ENCODE results near the gene VMP1. TPM values are rescaled to one million over a fixed set of nuclear protein-coding genes. Genes with fewer than 3 reads are reported as not detected.

The VMP1 gene
- total and polyA plus RNA-seq, 4 donors, result 46.4 to 118 (median 71.6) TPM

GRCh38 chr17:59858932-59859331 is 151.5 kb downstream of the VMP1 start:
- no peak overlapping the region for H3K9ac ChIP-seq (ENCODE audit: low read depth in 1 of 2, low read length in 2 of 2)
- no peaks in the 10 kb centered on the region for H3K9me3 ChIP-seq (ENCODE audit: control insufficient read depth in 4 of 4, low read length in 3 of 4)
- no peaks in the 10 kb centered on the region for H3K4me1 ChIP-seq (ENCODE audit: control insufficient read depth in 4 of 4, insufficient read depth in 4 of 4, low read length in 3 of 4)
- no peak for DNase-seq (ENCODE audit: low spot score)
- H3K4me3 ChIP-seq (ENCODE audit: low read depth in 1 of 3, low read length in 3 of 3), result no peak overlapping the region
- 92% methylated on average over 3 of the region's 3 CpGs for WGBS
- TF ChIP-seq CTCF (IDR thresholded peaks at IDR 0.05; ENCODE audit: low read depth, low read length, missing input control), result no peak
- no peak for TF ChIP-seq RAD21 (IDR thresholded peaks at IDR 0.05)
- TF ChIP-seq EGR1 (IDR thresholded peaks at IDR 0.05; ENCODE audit: low read depth in 2 of 2), result no peak
- TF ChIP-seq HNF4A (conservative IDR thresholded peaks at IDR 0.05), result no peak
- TF ChIP-seq FOXA1 (IDR thresholded peaks at IDR 0.05), result no peak
- TF ChIP-seq JUND (IDR thresholded peaks at IDR 0.05), result no peak
- TF ChIP-seq HNF4G (IDR thresholded peaks at IDR 0.05), result no peak
- no peak for TF ChIP-seq SP1 (IDR thresholded peaks at IDR 0.05)
- TF ChIP-seq TAF1 (conservative IDR thresholded peaks at IDR 0.05), result no peak
- TF ChIP-seq GABPA (IDR thresholded peaks at IDR 0.05 in 1 of 2, conservative IDR thresholded peaks at IDR 0.05 in 1 of 2), result no peak
- TF ChIP-seq REST (IDR thresholded peaks at IDR 0.05), result no peak
- TF ChIP-seq MAX (IDR thresholded peaks at IDR 0.05), result no peak
- no peaks in the 10 kb centered on the region for H3K27me3 ChIP-seq (ENCODE audit: control insufficient read depth in 4 of 4, insufficient read depth in 4 of 4, low read length in 3 of 4)
- H3K36me3 ChIP-seq (ENCODE audit: control insufficient read depth in 4 of 4, insufficient read depth in 3 of 4, low read depth in 1 of 4, low read length in 3 of 4), result peaks cover 0 to 13% (median 8%) of the 10 kb centered on the region in 4 donors
- H3K27ac ChIP-seq (ENCODE audit: low read depth in 1 of 2, low read length in 2 of 2), result no peak overlapping the region

- Histone ChIP-seq H3K9ac (ENCODE audit: low read depth in 1 of 2, low read length in 2 of 2) (no peak overlapping the region), H3K36me3 (ENCODE audit: control insufficient read depth in 4 of 4, insufficient read depth in 3 of 4, low read depth in 1 of 4, low read length in 3 of 4) (peaks cover 0 to 13% (median 8%) of the 10 kb centered on the region in 4 donors), H3K4me3 (ENCODE audit: low read depth in 1 of 3, low read length in 3 of 3) (no peak overlapping the region), H3K27ac (ENCODE audit: low read depth in 1 of 2, low read length in 2 of 2) (no peak overlapping the region), H3K9me3 (ENCODE audit: control insufficient read depth in 4 of 4, low read length in 3 of 4) (no peaks in the 10 kb centered on the region), H3K27me3 (ENCODE audit: control insufficient read depth in 4 of 4, insufficient read depth in 4 of 4, low read length in 3 of 4) (no peaks in the 10 kb centered on the region), H3K4me1 (ENCODE audit: control insufficient read depth in 4 of 4, insufficient read depth in 4 of 4, low read length in 3 of 4) (no peaks in the 10 kb centered on the region)
- 83% methylated on average over 2 of the region's 2 CpGs for WGBS
- no peak for TF ChIP-seq MAX (IDR thresholded peaks at IDR 0.05)
- TF ChIP-seq CTCF (IDR thresholded peaks at IDR 0.05; ENCODE audit: low read depth, low read length, missing input control), result peak; percentile 64
- TF ChIP-seq RAD21 (IDR thresholded peaks at IDR 0.05), result peak; percentile 94 to 95
- DNase-seq (ENCODE audit: low spot score), result no peak
These were observed 152.1 kb downstream of the VMP1 start for GRCh38 chr17:59859444-59860025.

Data from liver (tissue), 9 donors.